Activated naive CD8-positive, alpha-beta T cell treated with anti-CD3 and anti-CD28 coated beads, Interleukin-2, amount 10 ng/mL, durations not matched to agents 7 days and 5 days (primary cell): ENCODE measurements around the gene GMPR. TPM values are rescaled to one million over a fixed set of nuclear protein-coding genes. Genes with fewer than 3 reads are reported as not detected.

Source experiments
- ATAC-seq: fragments of 150-1000 bp; cut with Tn5 transposase; one replicate; pipeline ENCODE4 v1.10.0; 2021; ENCODE audit warnings: low read depth, moderate library complexity
- POLR2A ChIA-PET: fragments of 350-600 bp; sonication (Branson Sonifier 250); formaldehyde crosslinking; loops from one replicate; lab custom pipeline; 2021; ENCODE audit warnings: antibody characterized with exemption; lab: Charles Lee
- DNase-seq: peaks from one replicate; pipeline ENCODE4 v3.0.0; 2021
- H3K27ac Mint-ChIP-seq: one replicate; pipeline ENCODE4 v1.8.0; 2022; ENCODE audit warnings: mild to moderate bottlenecking, mixed read lengths
- H3K27me3 Mint-ChIP-seq: one replicate; pipeline ENCODE4 v1.8.0; 2022; ENCODE audit warnings: mild to moderate bottlenecking, moderate library complexity, mixed read lengths
- H3K36me3 Mint-ChIP-seq: one replicate; pipeline ENCODE4 v1.8.0; 2021; ENCODE audit warnings: mild to moderate bottlenecking, mixed read lengths
- H3K4me1 Mint-ChIP-seq: one replicate; pipeline ENCODE4 v1.8.0; 2021; ENCODE audit warnings: mixed read lengths
- H3K4me3 Mint-ChIP-seq: one replicate; pipeline ENCODE4 v1.8.0; 2022; ENCODE audit warnings: mild to moderate bottlenecking, moderate library complexity, mixed read lengths
- H3K9me3 Mint-ChIP-seq: one replicate; pipeline ENCODE4 v1.8.0; 2021; ENCODE audit warnings: mixed read lengths
- total RNA-seq, 2 experiments: library from RNA; stranded (reverse); gene quantifications; one replicate each; pipeline ENCODE4 v1.2.3, GENCODE V29; 2021

GMPR gene
- total RNA-seq = 10 to 100 TPM; 11.0 to 14.0 TPM

DNA sequence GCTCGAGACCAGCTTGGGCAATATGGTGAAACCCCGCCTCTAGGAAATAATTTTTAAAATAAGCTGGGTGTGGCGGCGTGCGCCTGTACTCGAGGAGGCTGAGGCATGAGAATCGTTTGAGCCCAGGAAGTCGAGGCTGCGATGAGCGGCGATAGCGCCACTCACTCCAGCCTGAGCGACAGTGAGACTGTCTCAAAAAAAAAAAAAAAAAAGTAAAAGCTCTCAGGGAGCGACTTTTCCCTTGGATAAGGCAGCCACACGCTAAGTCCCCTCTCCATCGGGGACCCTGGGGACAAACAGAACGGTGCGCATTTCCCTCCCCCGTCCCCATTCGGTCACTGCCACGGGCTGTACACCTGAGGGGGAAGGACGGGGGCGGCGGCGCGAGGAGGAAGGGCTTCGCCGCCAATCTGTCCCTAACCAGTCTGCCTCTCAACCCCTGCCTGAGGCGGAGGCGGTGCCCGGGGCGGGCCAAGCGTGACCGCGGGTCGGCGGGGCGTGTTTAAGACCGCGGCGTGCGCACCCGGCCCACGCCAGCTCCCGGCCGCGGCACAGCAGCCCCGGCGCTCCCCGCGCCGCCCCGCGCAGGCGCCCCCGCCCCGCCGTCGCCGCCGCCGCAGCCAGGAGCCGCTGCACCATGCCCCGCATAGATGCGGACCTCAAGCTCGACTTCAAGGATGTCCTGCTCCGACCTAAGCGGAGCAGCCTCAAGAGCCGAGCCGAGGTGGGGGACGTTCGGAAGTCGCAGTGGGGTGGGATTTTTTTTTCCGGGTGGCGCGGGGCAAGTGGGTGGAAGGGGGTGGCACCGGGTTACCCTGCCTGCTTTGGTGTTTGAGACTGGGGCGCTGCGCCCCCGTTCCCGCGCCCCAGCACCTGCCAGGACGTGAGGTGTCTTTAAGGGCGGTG, at the start of gene GMPR:
GMPR (plus strand) TSS at position 531 of the 906 bp plus-strand sequence; CDS start at position 638, 107 bp downstream.
- Mint-ChIP-seq H3K4me3 (peak within 1 kb of the TSS; percentile 94), H3K27ac (peak within 1 kb of the TSS; percentile 88), H3K36me3 (peaks cover 2% of the 10 kb centered on the region), H3K4me1 (peaks cover 30% of the 10 kb centered on the region), H3K27me3 (peaks cover 13% of the 10 kb centered on the region), H3K9me3 (no peaks in the 10 kb centered on the region)
- ATAC-seq (peak; percentile 95), DNase-seq (peak; percentile 89)
- POLR2A ChIA-PET = interaction anchor here (0.7 to 3.2 kb wide), 7 partner anchors 9 to 361 kb away, joined by 3 to 20 read pairs (median 5); partner anchors contain the start of gene MYLIP

DNA sequence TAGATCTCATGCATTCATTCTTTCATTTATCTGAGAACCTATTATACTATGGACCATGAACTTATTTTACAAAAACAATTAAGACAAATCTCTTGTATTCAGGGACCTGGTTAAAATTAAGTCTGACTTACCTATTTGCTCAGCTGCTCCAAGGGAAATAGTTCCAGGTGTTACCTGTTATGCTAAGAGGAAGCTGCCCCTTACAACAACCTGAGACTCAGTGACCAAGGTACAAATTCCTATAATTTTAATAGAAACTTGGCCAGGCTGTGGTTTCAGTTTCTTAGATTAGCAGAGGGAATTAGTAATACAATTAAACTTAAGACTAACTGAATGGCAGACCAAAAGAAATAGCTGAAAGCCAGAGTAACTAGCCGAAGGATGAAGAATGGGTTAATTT, 48.2 kb upstream of the GMPR start:
- H3K36me3 Mint-ChIP-seq = no peaks in the 10 kb centered on the region
- ATAC-seq = no peak
- no peak for DNase-seq
- no peaks in the 10 kb centered on the region for H3K9me3 Mint-ChIP-seq
- H3K4me3 Mint-ChIP-seq = no peak overlapping the region
- H3K4me1 Mint-ChIP-seq = no peaks in the 10 kb centered on the region
- POLR2A ChIA-PET = no interaction called here
- no peak overlapping the region for H3K27ac Mint-ChIP-seq
- peaks cover 32% of the 10 kb centered on the region for H3K27me3 Mint-ChIP-seq

DNA sequence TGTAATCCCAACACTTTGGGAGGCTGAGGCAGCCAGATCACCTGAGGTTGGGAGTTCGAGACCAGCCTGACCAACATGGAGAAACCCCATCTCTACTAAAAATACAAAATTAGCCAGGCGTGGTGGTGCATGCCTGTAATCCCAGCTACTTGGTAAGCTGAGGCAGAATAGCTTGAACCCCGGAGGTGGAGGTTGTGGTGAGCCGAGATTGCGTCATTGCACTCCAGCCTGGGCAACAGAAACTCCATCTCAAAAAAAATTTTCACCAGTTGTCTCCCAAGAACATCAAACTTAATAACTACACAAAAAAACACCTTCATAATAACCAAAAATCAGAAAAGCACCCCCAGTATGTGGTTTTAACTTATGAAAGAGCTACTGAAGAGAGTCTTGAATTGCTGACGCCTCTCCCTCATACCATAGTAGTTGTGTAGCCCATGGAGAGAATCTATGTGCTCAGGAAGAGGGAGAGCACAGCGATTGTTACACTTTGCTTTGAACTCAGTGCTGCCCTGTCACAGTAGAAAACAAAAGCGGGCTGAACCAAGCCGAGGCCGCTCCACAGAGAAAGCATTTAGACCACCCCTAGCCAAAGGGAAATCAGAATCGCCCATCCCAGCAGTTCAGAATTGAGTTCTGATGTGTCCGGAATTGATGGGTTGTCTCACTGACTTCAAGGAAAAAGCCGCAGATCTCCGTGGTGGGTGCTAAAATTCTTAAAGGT, 42.0 kb upstream of the GMPR start:
- H3K4me3 Mint-ChIP-seq = no peak overlapping the region

DNA sequence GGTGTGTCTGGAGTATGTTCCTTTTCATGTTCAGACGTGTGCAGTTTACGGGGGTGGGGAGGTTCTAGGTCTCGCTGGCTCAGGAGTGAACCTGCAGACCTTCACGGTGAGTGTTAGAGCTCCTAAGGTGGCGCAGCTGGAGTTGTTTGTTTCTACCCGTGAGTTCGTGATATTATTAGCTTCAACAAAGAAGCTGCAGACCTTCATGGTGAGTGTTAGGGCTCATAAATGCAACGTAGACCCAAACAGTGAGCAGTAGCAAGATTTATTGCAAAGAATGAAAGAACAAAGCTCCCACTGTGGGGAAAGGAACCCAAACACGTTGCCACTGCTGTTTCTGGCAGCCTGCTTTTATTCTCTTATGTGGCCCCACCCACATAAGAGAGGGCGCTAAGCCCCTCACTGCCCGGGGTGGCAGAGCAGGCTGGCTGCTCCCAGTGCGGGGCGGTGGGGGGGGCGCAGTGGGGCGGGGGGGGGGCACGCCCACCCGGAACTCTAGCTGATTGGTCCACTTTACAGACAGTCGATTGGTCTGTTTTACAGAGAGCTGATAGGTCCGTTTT, 41.3 kb upstream of the GMPR start:
- no peak overlapping the region for H3K4me3 Mint-ChIP-seq

More for the DNA sequence above, 42.0 kb upstream of the GMPR start:
- Mint-ChIP-seq H3K36me3 (no peaks in the 10 kb centered on the region), H3K4me1 (no peaks in the 10 kb centered on the region), H3K9me3 (no peaks in the 10 kb centered on the region), H3K27me3 (peaks cover 21% of the 10 kb centered on the region), H3K27ac (no peak overlapping the region)
- POLR2A ChIA-PET = no interaction called here
- no peak for DNase-seq
- no peak for ATAC-seq

DNA sequence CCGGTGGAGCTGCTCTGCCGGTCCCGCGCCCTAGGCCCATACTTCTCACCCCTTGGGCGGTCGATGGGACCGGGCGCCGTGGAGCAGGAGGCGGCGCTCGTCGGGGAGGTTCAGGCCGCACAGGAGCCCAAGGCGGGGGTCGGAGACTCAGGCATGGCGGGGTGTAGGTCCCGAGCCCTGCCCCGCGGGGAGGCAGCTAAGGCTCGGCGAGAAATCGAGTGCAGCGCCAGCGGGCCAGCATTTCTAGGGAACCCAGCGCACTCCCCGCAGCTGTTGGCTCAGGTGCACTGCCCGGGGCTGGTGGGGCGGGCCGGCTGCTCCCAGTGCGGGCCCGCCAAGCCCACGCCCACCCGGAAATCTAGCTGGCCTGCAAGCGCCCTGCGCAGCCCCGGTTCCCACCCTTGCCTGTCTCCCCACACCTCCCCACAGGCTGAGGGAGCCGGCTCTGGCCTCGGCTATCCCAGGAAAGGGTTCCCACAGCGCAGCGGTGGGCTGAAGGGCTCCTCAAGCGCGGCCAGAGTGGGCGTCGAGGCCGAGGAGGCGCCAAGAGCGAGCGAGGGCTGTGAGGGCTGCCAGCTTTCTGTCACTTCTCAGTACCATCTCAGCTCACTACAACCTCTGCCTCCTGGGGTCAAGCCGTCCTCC, 40.2 kb upstream of the GMPR start:
- no peak overlapping the region for H3K4me3 Mint-ChIP-seq
- DNase-seq (no peak), ATAC-seq (no peak)
- H3K4me1 Mint-ChIP-seq = no peaks in the 10 kb centered on the region
- H3K27me3 Mint-ChIP-seq = peaks cover 25% of the 10 kb centered on the region
- H3K9me3 Mint-ChIP-seq = no peaks in the 10 kb centered on the region
- H3K27ac Mint-ChIP-seq = no peak overlapping the region
- no peaks in the 10 kb centered on the region for H3K36me3 Mint-ChIP-seq
- POLR2A ChIA-PET = no interaction called here

More for the DNA sequence above, 41.3 kb upstream of the GMPR start:
- Mint-ChIP-seq H3K27ac (no peak overlapping the region), H3K36me3 (no peaks in the 10 kb centered on the region), H3K27me3 (peaks cover 25% of the 10 kb centered on the region), H3K4me1 (no peaks in the 10 kb centered on the region), H3K9me3 (no peaks in the 10 kb centered on the region)
- DNase-seq (no peak), ATAC-seq (no peak)
- POLR2A ChIA-PET = no interaction called here

DNA sequence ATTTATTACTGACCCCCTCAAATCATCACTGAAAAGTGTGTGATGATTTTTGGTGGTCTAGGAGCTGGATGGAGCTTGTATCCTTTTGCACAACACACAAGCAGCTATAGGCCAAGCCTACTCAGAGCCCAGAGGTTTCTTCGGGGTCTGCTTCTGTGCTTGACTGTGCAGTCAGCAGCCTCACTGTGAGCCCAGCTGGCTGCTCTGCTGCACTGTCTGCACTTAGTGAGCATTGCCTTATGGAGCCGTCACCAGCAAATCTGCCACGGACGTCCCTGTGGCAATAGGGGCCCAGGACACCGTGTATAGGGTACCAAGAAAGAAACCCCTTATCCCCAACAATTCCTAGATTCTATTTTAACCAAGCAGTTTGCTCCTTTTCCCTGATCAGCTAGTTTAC, 38.6 kb upstream of the GMPR start:
- DNase-seq (no peak), ATAC-seq (no peak)
- Mint-ChIP-seq H3K9me3 (no peaks in the 10 kb centered on the region), H3K27me3 (peaks cover 16% of the 10 kb centered on the region), H3K36me3 (no peaks in the 10 kb centered on the region), H3K4me3 (no peak overlapping the region), H3K27ac (no peak overlapping the region), H3K4me1 (no peaks in the 10 kb centered on the region)
- POLR2A ChIA-PET = no interaction called here

DNA sequence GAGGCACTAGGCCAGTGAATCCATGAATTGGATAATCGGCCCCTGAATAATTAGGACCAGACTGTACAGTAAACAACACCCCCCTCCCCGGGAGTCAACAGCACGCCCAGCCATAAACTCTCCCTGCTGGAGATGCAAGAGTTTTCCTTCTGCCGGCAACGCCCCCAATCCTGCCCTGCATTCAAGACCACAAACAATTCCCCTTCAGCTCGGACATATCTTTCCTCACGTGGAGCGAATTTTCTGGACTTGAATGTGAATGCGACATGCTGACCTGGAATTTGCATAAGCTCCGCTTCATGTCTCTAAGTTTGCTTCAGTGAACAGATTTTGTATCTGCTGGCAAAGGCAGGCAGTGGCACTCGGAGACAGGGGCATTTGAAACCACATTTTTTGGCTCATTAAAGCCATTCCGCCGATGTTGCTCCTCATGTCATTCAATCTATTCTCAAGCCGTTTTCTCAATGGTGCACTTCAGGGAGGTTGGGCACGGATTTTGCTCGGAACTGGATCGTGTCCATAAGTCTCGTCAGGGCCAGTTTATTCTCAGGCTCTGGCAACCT, 38.0 kb upstream of the GMPR start:
- DNase-seq (no peak), ATAC-seq (no peak)
- POLR2A ChIA-PET = no interaction called here
- Mint-ChIP-seq H3K9me3 (no peaks in the 10 kb centered on the region), H3K4me3 (no peak overlapping the region), H3K36me3 (no peaks in the 10 kb centered on the region), H3K27me3 (peaks cover 13% of the 10 kb centered on the region), H3K4me1 (no peaks in the 10 kb centered on the region), H3K27ac (no peak overlapping the region)

DNA sequence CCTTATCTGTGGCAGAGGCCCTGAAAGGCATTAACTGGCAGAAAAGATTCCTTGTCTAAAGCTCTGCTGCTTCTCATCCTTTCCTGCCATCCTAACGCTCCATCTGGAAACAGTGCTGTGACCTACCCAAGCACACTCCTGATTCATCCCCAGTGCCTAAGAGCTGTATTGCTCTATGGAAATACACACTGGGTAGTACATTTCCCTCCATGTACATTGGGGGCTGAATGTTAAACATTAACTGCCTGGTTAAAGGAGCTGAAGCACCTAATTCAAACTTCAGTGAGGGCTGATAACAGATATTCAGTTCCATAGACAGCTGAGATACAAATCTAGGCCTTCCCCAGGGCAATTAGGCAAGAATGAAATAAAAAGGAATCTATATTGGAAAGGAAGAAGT, 36.7 kb upstream of the GMPR start:
- no peaks in the 10 kb centered on the region for H3K9me3 Mint-ChIP-seq
- H3K27ac Mint-ChIP-seq = no peak overlapping the region
- H3K4me3 Mint-ChIP-seq = no peak overlapping the region
- H3K4me1 Mint-ChIP-seq = peaks cover 7% of the 10 kb centered on the region
- ATAC-seq (no peak), DNase-seq (no peak)
- peaks cover 19% of the 10 kb centered on the region for H3K27me3 Mint-ChIP-seq
- no peaks in the 10 kb centered on the region for H3K36me3 Mint-ChIP-seq
- POLR2A ChIA-PET = no interaction called here

DNA sequence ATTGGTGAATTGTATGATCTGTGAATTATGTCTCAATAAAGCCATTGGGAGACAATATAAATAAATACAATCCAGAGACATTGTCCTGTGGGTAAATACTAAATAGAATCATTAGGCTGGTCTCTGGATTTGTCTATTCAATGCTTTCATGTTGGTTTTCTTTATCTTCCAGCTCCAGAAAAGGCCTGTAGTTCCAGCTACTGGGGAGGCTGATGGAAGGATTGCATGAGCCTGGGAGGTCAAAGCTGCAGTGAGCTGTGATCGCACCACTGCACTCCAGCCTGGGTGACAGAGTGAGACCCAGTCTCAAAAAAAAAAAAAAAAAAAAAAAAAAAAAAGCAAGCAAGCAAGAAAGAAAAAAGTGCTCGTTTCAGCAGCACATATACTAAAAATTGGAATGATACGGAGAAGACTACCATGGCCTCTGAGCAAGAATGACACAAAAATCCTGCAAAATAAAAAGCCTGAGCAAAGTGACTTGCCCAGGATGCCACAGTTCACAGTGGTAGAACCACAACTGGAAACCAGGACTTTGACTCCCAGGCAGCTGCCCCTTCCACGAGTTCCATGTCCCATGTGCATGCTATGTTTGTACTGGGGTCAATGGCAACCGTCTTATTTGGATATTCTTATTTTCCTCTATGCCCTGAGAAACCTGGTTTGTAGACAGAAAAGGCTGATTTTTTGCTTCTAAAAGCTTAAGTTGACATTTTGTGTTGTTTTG, 33.6 kb upstream of the GMPR start:
- peaks cover 37% of the 10 kb centered on the region for H3K27me3 Mint-ChIP-seq
- ATAC-seq (no peak), DNase-seq (no peak)
- H3K36me3 Mint-ChIP-seq = no peaks in the 10 kb centered on the region
- H3K4me3 Mint-ChIP-seq = no peak overlapping the region
- H3K4me1 Mint-ChIP-seq = peaks cover 7% of the 10 kb centered on the region
- POLR2A ChIA-PET = no interaction called here
- no peaks in the 10 kb centered on the region for H3K9me3 Mint-ChIP-seq
- H3K27ac Mint-ChIP-seq = no peak overlapping the region

DNA sequence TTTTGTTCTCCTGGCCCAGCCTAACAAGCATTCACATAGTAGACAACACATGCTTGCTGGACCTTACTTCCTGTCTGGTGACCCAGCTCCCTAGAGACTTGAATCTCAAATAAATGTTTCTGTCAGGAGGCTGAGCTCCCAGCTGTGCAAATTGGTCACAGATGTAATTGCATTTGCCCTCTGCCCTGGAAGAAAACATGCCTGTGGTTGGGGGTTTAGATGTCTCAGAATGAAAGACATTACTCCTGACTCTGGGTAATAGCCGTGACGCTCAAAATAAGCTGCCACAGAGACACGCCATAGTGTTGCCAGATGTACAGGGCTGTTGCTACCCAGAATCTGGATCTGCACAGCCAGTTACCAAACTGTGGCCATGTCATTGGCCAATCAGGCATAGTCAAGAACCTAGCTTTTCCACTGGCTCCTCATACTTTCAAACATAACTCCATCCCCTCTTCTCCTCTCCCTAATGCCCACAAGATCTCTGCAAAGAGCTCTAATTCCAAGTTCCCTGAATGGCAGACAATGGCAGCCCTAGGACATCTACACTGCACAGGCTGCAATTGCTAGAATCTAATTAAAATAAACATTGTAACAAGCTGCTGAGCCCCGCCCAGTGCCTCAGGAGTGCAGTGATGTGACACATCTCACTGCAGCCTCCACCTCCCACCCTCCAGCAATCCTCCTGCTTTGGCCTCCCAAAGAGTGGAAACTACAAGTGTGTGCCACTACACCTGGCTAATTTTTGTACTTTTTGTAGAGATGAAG, 32.8 kb upstream of the GMPR start:
- no peaks in the 10 kb centered on the region for H3K9me3 Mint-ChIP-seq
- POLR2A ChIA-PET = no interaction called here
- DNase-seq (no peak), ATAC-seq (no peak)
- H3K36me3 Mint-ChIP-seq = no peaks in the 10 kb centered on the region
- peaks cover 7% of the 10 kb centered on the region for H3K4me1 Mint-ChIP-seq
- H3K4me3 Mint-ChIP-seq = no peak overlapping the region
- H3K27ac Mint-ChIP-seq = no peak overlapping the region
- peaks cover 36% of the 10 kb centered on the region for H3K27me3 Mint-ChIP-seq

DNA sequence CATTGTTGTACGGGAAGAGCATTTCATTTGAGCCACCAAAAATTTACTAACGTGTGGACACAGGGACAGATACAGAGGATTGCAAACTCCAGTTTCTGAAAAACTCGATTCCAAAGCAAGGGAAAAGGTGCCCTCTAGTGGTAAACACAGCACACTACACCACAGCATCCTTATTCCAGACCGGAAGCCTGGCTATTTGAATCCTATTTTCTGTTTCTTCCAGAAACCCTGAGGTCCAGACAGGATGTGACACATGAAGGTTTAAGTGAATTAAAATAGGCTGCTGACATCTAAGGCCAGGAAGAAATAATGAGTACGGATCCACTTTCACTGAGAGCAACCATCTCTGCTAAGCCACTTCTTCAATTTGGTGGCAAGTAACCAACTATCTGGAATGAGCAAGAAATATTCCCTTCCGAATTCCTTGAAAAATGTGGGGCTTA, 31.8 kb upstream of the GMPR start:
- H3K27me3 Mint-ChIP-seq = peaks cover 41% of the 10 kb centered on the region
- no peak overlapping the region for H3K27ac Mint-ChIP-seq
- DNase-seq = no peak
- no peaks in the 10 kb centered on the region for H3K36me3 Mint-ChIP-seq
- POLR2A ChIA-PET = no interaction called here
- H3K4me1 Mint-ChIP-seq = peaks cover 7% of the 10 kb centered on the region
- H3K4me3 Mint-ChIP-seq = no peak overlapping the region
- no peaks in the 10 kb centered on the region for H3K9me3 Mint-ChIP-seq
- ATAC-seq = no peak

DNA sequence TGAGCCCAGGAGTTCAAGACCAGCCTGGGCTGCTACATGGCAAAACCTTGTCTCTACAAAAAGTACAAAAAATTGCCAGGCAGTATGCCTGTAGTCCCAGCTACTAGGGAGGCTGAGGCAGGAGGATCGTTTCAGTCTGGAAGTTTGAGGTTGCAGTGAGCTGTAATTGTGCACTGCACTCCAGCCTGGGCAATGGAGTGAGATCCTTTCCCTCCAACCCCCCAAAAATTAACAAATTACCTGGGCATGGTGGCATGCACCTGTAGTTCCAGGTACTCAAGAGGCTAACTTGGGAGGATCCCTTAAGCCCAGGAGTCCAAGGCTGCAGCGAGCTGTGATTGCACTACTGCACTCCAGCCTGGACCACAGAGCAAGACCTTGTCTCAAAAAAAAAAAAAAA, 29.4 kb upstream of the GMPR start:
- Mint-ChIP-seq H3K9me3 (no peaks in the 10 kb centered on the region), H3K27ac (no peak overlapping the region), H3K36me3 (no peaks in the 10 kb centered on the region), H3K27me3 (peaks cover 47% of the 10 kb centered on the region), H3K4me1 (peaks cover 7% of the 10 kb centered on the region), H3K4me3 (no peak overlapping the region)
- DNase-seq = no peak
- POLR2A ChIA-PET = no interaction called here
- ATAC-seq = no peak
